Measurements from ENCODE around the gene NSMCE1. TPM values are rescaled to one million over a fixed set of nuclear protein-coding genes. Genes with fewer than 3 reads are reported as not detected.

The NSMCE1 gene
- total RNA-seq, 4 donors from 2014 or later, result 20.9 to 41.3 (median 30.6) TPM

- Histone ChIP-seq H3K4me3 (no peak overlapping the region), H3K27me3 (no peaks in the 10 kb centered on the region), H3K4me1 (no peaks in the 10 kb centered on the region), H3K9me3 (no peaks in the 10 kb centered on the region), H3K36me3 (no peaks in the 10 kb centered on the region), H3K27ac (no peak overlapping the region)
- no peak for DNase-seq
- TF ChIP-seq, protein P1, sequence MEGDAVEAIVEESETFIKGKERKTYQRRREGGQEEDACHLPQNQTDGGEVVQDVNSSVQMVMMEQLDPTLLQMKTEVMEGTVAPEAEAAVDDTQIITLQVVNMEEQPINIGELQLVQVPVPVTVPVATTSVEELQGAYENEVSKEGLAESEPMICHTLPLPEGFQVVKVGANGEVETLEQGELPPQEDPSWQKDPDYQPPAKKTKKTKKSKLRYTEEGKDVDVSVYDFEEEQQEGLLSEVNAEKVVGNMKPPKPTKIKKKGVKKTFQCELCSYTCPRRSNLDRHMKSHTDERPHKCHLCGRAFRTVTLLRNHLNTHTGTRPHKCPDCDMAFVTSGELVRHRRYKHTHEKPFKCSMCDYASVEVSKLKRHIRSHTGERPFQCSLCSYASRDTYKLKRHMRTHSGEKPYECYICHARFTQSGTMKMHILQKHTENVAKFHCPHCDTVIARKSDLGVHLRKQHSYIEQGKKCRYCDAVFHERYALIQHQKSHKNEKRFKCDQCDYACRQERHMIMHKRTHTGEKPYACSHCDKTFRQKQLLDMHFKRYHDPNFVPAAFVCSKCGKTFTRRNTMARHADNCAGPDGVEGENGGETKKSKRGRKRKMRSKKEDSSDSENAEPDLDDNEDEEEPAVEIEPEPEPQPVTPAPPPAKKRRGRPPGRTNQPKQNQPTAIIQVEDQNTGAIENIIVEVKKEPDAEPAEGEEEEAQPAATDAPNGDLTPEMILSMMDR (IDR thresholded peaks at IDR 0.05), result no peak
- no peak for TF ChIP-seq POLR2A (IDR thresholded peaks at IDR 0.05)
Observed at GRCh38 chr16:27185776-27186130, 82.8 kb downstream of the NSMCE1 start.

GRCh38 chr16:27182906-27183405, 85.6 kb downstream of the NSMCE1 start:
- Histone ChIP-seq H3K27me3 (no peaks in the 10 kb centered on the region), H3K9me3 (no peaks in the 10 kb centered on the region), H3K4me1 (no peaks in the 10 kb centered on the region), H3K36me3 (no peaks in the 10 kb centered on the region), H3K27ac (no peak overlapping the region), H3K4me3 (no peak overlapping the region)
- no peak for TF ChIP-seq POLR2A (IDR thresholded peaks at IDR 0.05)
- TF ChIP-seq, protein P1 (IDR thresholded peaks at IDR 0.05), result no peak
- no peak for DNase-seq

DNA sequence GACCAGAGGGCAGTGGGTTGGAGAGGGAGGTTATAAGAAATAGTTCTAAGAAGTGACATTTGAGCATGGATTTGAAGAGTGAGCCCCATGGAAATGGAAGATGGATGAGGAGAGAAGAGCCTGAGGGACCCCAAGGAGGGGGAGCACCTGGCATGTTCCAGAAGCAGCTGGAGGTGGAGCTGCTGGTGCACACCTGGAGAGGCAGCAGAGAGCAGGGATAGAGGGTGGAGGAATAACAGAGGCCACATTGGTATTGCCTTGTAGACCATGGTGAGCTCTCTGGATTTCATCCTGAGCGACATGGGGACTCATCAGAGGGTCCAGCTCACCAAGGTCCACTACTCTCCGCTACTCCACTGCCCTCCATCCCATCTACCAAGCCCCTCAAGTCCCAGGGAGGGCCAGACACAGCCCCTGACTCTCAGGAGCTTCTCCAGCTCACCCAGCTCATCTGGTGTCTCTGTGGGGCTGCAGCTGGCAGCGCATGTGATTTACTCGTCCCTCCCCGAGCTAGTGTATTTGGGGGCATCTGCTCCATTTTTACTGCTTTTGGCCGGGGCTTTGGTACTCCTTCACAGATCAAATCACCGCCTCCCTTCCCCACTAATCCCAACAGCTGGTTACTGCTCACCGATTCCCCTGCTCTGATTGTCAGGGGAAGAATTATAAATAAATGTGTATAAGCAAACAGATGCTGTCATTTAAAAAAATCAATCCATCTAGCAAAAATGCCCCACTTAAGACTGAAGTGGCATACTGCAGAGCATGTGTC, 87.4 kb downstream of the NSMCE1 start:
- Histone ChIP-seq H3K9me3 (no peaks in the 10 kb centered on the region), H3K27me3 (no peaks in the 10 kb centered on the region), H3K4me1 (no peaks in the 10 kb centered on the region), H3K4me3 (no peak overlapping the region), H3K36me3 (no peaks in the 10 kb centered on the region), H3K27ac (no peak overlapping the region)
- TF ChIP-seq POLR2A (IDR thresholded peaks at IDR 0.05), result no peak
- TF ChIP-seq, protein P1 (IDR thresholded peaks at IDR 0.05), result peak in 2 of 6 experiments; percentile 17 to 24
- DNase-seq, result no peak

DNA sequence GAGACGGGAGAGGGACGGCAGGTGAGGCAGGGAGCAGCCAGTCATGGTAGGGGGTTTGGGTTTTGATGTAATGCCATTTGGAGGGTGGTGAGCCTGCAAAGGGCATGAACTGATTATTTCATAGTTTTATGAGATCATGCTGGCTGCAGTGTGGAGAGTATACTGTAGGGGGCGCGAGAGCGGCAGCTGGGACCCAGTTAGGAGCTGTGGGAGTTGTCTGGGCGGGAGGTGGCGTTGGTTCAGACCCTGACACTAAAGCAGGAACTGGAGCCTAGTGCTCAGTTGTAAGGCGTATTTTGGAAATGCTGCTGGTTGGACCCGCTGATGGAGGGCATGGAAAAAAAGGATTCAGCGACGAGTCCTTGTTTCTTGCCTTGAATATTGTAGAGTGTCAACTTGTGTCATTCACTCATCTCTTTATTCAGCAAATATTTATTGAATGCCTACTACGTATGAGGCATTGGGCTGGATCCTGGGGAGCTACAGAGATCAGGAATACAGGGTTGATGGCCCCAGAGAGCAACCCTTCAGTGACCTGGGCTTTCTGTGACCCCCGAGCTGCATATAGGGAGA, 89.0 kb downstream of the NSMCE1 start:
- no peak overlapping the region for H3K4me3 ChIP-seq
- TF ChIP-seq, protein P1 (IDR thresholded peaks at IDR 0.05), result peak; percentile 85 to 98 (median 95)
- no peak for TF ChIP-seq POLR2A (IDR thresholded peaks at IDR 0.05)
- no peaks in the 10 kb centered on the region for H3K36me3 ChIP-seq

GRCh38 chr16:27177031-27177774, 91.4 kb downstream of the NSMCE1 start:
- TF ChIP-seq, protein P1 (IDR thresholded peaks at IDR 0.05), result no peak
- TF ChIP-seq POLR2A (IDR thresholded peaks at IDR 0.05), result no peak
- no peak for DNase-seq
- Histone ChIP-seq H3K36me3 (no peaks in the 10 kb centered on the region), H3K4me1 (peaks cover 0 to 21% (median 0%) of the 10 kb centered on the region in 4 donors), H3K9me3 (no peaks in the 10 kb centered on the region), H3K27ac (no peak overlapping the region), H3K27me3 (no peaks in the 10 kb centered on the region), H3K4me3 (no peak overlapping the region)

More for the DNA sequence above, 89.0 kb downstream of the NSMCE1 start:
- DNase-seq, result peak; percentile 87 to 96 (median 87)
- peaks cover 0 to 10% (median 0%) of the 10 kb centered on the region in 4 donors for H3K4me1 ChIP-seq
- no peaks in the 10 kb centered on the region for H3K9me3 ChIP-seq
- H3K27me3 ChIP-seq, result no peaks in the 10 kb centered on the region
- H3K27ac ChIP-seq, result no peak overlapping the region
